HUES6 (cell line): ENCODE measurements around the gene PPP1R9A.
A peak's percentile ranks its signal among the peaks of the same experiment; 100 is the strongest.
"Not testable (repeated sequence)": the region's sequence is repeated elsewhere in the genome, so short reads cannot be mapped to it uniquely, and the experiment has no call there.

Source experiments
- H3K27ac ChIP-seq: 2 replicates; pipeline ENCODE4 v1.7.0; 2013; ENCODE audit warnings: low read depth, mild to moderate bottlenecking, low read length, inconsistent platforms
- H3K27me3 ChIP-seq: 2 replicates; pipeline ENCODE4 v1.6.1; 2013; ENCODE audit warnings: low read length; ENCODE audit not compliant: control insufficient read depth, insufficient read depth
- H3K36me3 ChIP-seq: 2 replicates; pipeline ENCODE4 v1.6.1; 2013; ENCODE audit warnings: low read length; ENCODE audit not compliant: control insufficient read depth, insufficient read depth
- H3K4me1 ChIP-seq: 2 replicates; pipeline ENCODE4 v1.6.1; 2013; ENCODE audit warnings: low read length; ENCODE audit not compliant: control insufficient read depth, insufficient read depth
- H3K4me3 ChIP-seq: 2 replicates; pipeline ENCODE4 v1.5.1; 2013; ENCODE audit warnings: low read depth, low read length
- H3K9ac ChIP-seq: one replicate; pipeline ENCODE4 v1.6.1; 2013; ENCODE audit warnings: mild to moderate bottlenecking, low read length
- H3K9me3 ChIP-seq: 2 replicates; pipeline ENCODE4 v1.6.1; 2013; ENCODE audit warnings: low read depth, low read length; ENCODE audit not compliant: control insufficient read depth, insufficient read depth

Gene PPP1R9A

DNA sequence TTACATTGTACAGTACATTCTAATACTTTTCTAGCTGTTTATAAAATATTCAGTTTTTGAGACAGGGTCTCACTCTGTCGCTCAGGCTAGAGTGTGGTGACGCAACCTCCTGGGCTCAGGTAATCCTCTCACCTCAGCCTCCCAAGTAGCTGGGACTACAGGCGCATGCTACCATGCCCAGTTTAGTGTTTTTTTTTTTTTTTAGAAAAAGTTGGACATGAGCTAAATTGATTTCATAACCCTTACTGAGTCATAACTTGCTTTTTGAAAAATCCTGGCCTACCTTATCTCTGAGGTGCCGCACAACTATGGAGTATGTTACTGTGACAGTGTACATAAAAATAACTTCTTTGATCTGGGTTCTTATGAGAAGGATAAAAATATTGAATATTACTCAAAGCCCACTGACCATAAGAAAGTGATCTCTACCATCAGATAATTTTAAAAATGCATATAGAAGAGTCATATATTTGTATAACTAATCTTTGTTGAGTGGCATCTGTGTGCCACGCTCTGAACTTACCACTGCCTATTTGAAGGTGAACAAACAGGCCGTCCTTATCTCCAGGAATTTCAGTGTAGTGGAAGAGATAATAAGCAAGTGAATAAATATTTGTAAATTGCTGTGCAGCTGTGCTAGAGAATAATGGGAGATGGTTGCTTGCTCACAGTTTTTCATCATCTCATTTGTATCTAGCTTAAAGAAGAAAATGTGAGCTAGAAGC, 73.2 kb downstream of the PPP1R9A start:
- no peaks in the 10 kb centered on the region for H3K27me3 ChIP-seq
- no peak overlapping the region for H3K4me3 ChIP-seq
- no peak overlapping the region for H3K27ac ChIP-seq
- H3K9ac ChIP-seq: no peak overlapping the region
- no peaks in the 10 kb centered on the region for H3K36me3 ChIP-seq
- no peaks in the 10 kb centered on the region for H3K9me3 ChIP-seq
- H3K4me1 ChIP-seq: no peaks in the 10 kb centered on the region

DNA sequence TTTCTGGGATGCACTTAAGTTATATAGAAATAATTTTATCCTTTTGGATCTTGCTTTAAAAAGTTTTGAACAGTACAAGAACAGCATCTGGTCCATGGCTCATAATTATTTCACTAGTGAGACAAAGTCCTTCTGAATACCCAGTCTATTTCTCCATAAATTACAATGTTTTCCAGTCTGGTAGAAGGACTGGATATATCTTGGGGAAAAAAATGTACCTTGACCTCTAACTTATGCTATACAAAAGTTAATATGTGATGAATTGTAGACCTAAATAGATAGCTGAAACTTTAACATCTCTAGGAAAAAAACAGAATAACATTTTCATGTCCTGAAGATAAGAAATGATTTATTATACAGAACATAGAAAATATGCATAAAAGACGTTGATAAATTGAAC, 88.5 kb downstream of the PPP1R9A start:
- no peaks in the 10 kb centered on the region for H3K9me3 ChIP-seq
- no peaks in the 10 kb centered on the region for H3K36me3 ChIP-seq
- no peaks in the 10 kb centered on the region; the same call in 1 of the 2 replicates for H3K4me1 ChIP-seq
- no peak overlapping the region for H3K27ac ChIP-seq
- no peak overlapping the region for H3K4me3 ChIP-seq
- H3K9ac ChIP-seq: no peak overlapping the region
- no peaks in the 10 kb centered on the region for H3K27me3 ChIP-seq

- Histone ChIP-seq H3K9me3 (no peaks in the 10 kb centered on the region), H3K27ac (no peak overlapping the region), H3K36me3 (no peaks in the 10 kb centered on the region), H3K9ac (no peak overlapping the region), H3K4me1 (no peaks in the 10 kb centered on the region; the same call in 1 of the 2 replicates), H3K4me3 (no peak overlapping the region), H3K27me3 (no peaks in the 10 kb centered on the region)
Observed at GRCh38 chr7:94996369-94996768, 89.0 kb downstream of the PPP1R9A start.

DNA sequence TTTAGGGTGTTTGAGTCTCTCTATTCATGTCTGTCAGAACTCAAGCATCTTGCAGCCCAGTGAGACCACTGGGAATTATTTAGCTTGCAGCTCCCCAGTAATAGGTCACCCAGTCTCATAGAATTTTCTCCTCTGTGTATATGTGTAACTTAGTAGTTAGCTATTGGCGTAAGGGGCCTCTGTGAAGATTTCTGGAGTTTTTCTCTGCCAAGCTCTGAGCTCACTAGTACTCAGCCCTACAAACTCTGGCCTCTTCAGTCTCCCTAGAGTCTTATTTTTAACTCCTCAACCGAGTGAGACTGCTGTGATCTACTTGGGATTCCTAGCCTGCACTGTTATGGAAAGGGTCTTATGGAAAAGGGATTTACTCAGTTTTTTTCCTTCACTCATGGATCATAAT, 90.2 kb downstream of the PPP1R9A start:
- Histone ChIP-seq H3K9me3 (no peaks in the 10 kb centered on the region), H3K36me3 (no peaks in the 10 kb centered on the region), H3K27ac (0 out of 2 replicates have a peak overlapping the region, but pooled peaks have one; percentile 18), H3K9ac (no peak overlapping the region), H3K27me3 (no peaks in the 10 kb centered on the region), H3K4me1 (no peaks in the 10 kb centered on the region; the same call in 1 of the 2 replicates), H3K4me3 (no peak overlapping the region)

GRCh38 chr7:94998266-94999068, 91.1 kb downstream of the PPP1R9A start:
- H3K9ac ChIP-seq: no peak overlapping the region
- H3K4me3 ChIP-seq: no peak overlapping the region
- no peaks in the 10 kb centered on the region for H3K27me3 ChIP-seq
- no peaks in the 10 kb centered on the region for H3K9me3 ChIP-seq
- no peaks in the 10 kb centered on the region for H3K36me3 ChIP-seq
- no peak overlapping the region for H3K27ac ChIP-seq
- H3K4me1 ChIP-seq: no peaks in the 10 kb centered on the region; the same call in 1 of the 2 replicates

GRCh38 chr7:94999069-94999351, 91.6 kb downstream of the PPP1R9A start:
- H3K4me3 ChIP-seq: no peak overlapping the region
- H3K9ac ChIP-seq: no peak overlapping the region
- no peaks in the 10 kb centered on the region for H3K9me3 ChIP-seq
- no peaks in the 10 kb centered on the region for H3K36me3 ChIP-seq
- no peaks in the 10 kb centered on the region for H3K27me3 ChIP-seq
- H3K4me1 ChIP-seq: no peaks in the 10 kb centered on the region; the same call in 1 of the 2 replicates
- H3K27ac ChIP-seq: no peak overlapping the region

DNA sequence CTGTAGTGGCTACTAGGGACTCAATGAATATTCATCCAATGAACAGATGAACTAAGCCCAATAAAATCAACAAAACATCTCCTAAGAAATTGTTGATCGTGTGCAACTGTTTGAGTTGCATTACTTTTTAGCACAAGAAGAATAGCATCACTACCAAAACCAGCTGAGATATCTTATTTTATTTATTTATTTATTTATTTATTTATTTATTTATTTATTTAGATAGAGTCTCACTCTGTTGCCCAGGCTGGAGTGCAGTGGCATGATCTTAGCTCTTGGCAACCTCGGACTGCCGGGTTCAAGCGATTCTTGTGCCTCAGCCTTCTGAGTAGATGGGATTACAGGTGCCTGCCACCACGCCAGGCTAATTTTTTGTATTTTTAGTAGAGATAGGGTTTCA, 92.2 kb downstream of the PPP1R9A start:
- not testable (repeated sequence) for H3K36me3 ChIP-seq, H3K4me1 ChIP-seq, H3K9me3 ChIP-seq, H3K9ac ChIP-seq, H3K4me3 ChIP-seq, H3K27me3 ChIP-seq, H3K27ac ChIP-seq

DNA sequence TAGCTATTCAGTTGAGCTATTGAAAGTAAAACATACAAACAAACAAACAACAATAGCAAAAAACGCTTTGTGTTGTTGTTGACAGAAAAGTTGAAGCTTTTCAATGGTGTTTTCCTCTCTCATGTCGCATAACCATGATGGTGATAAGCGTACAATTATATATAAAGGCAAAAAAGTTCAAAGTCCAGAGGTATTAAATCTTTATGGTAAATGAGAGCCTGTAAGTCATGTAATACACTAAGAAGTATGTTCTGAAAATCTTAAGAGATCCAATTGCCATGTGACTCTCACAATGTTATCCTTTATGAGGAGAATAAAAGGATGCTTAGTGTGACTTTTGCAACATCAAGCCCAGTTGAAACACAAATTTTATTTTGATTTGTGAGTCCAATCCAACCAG, 93.9 kb downstream of the PPP1R9A start:
- Histone ChIP-seq H3K9me3 (no peaks in the 10 kb centered on the region), H3K36me3 (no peaks in the 10 kb centered on the region), H3K27ac (no peak overlapping the region), H3K27me3 (no peaks in the 10 kb centered on the region), H3K4me1 (no peaks in the 10 kb centered on the region; the same call in 1 of the 2 replicates), H3K9ac (no peak overlapping the region), H3K4me3 (no peak overlapping the region)

- H3K4me3 ChIP-seq: no peak overlapping the region
- no peaks in the 10 kb centered on the region for H3K36me3 ChIP-seq
- H3K27ac ChIP-seq: no peak overlapping the region
- H3K27me3 ChIP-seq: no peaks in the 10 kb centered on the region
- H3K4me1 ChIP-seq: no peaks in the 10 kb centered on the region; the same call in 1 of the 2 replicates
- no peaks in the 10 kb centered on the region for H3K9me3 ChIP-seq
- no peak overlapping the region for H3K9ac ChIP-seq
Observed at GRCh38 chr7:95001815-95002561, 94.6 kb downstream of the PPP1R9A start.

GRCh38 chr7:95002775-95003174, 95.4 kb downstream of the PPP1R9A start:
- H3K9me3 ChIP-seq: no peaks in the 10 kb centered on the region
- no peak overlapping the region for H3K27ac ChIP-seq
- H3K27me3 ChIP-seq: no peaks in the 10 kb centered on the region
- no peaks in the 10 kb centered on the region for H3K36me3 ChIP-seq
- H3K9ac ChIP-seq: no peak overlapping the region
- H3K4me1 ChIP-seq: no peaks in the 10 kb centered on the region; the same call in 1 of the 2 replicates
- H3K4me3 ChIP-seq: no peak overlapping the region
